Measurements from ENCODE around the gene FUZ.

Gene FUZ, protein sequence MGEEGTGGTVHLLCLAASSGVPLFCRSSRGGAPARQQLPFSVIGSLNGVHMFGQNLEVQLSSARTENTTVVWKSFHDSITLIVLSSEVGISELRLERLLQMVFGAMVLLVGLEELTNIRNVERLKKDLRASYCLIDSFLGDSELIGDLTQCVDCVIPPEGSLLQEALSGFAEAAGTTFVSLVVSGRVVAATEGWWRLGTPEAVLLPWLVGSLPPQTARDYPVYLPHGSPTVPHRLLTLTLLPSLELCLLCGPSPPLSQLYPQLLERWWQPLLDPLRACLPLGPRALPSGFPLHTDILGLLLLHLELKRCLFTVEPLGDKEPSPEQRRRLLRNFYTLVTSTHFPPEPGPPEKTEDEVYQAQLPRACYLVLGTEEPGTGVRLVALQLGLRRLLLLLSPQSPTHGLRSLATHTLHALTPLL

DNA sequence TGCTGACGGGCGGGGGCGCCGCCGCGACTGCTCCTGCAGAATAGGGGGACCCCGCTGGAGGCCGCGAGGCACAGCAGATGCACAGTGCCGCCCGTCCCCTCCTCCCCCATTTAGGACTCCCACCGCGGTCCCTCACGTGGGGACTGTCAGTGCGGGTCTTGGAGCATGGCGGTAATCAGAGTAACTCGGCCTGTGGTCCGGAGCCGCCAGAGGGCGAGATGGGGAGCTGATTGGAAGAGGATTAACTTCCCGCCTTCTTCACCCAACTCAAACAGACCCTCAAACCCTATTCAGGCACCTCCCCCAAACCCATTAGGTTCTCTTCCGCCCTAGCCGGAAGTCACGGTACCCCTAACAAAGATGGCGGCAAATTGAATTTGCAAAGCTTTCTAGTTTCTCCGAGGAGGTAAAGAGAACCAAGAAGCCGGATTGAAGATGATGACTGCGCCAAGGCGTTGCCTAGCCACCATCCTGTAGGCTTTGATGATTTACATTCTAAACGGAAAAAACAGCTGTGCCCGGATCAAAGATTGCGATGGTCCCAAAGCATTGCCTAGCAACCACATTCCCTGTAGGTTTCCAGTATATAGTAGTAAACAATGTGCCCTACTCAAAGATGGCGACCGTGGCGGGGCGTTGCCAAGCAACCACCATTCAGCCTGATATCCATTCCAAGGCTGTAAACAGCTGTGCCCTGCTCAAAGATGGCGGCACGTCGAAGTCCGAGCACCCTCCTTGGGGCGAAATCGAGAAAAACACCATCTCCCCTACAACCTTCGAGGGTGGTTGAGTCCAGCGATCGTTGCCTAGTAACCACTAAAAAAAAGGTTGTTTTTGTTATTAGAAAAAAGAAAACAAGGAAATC, at the start of gene FUZ:
TSS of gene FUZ (minus strand) at position 296 of the 865 bp plus-strand sequence. CDS start at position 110, 186 bp downstream.
- peak; percentile 99 for DNase-seq (ENCODE audit: low spot score)

DNA sequence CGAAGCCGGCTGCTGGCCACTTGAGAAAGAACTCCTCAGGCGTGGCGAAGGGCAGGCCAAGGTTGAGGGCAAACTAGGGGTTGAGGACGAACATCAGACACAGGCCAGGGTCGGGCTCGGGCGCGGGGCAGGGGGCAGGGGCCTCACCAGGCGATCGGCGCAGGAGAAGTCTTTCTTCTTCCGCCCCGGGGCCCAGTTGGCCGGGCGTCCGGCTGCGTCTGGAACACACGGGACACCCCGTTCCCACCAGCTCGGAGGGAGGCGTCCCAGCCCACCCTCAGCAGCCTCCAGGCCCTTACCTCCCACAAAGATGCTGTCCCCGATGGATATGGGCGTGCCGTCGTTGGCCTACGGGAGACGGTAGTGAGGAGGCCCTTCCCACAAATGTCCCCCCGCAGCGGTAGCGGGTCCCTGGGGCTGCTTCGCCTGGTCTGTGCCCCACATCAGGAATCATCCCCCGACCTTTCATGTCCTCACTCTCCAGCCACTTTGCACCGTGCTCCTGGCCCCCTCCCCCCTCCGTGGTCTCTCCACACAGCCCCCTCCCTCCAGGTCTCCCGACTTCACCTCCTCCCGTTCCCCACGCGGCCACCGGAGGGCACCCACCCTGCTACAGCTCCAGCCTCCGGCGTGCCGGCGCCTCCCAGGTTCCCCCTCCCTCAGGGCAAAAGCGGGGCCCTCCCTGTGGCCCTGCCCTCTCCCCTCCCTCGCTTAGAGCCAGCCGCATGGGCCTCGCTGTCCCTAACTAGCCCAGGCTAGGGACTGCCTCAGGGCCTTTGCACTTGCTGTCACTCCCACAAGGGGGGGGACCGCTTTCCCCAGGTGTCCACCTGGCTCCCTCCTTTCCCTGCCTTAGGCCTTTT, 49.5 kb upstream of the FUZ start:
- DNase-seq (ENCODE audit: low spot score): peak; percentile 35

DNA sequence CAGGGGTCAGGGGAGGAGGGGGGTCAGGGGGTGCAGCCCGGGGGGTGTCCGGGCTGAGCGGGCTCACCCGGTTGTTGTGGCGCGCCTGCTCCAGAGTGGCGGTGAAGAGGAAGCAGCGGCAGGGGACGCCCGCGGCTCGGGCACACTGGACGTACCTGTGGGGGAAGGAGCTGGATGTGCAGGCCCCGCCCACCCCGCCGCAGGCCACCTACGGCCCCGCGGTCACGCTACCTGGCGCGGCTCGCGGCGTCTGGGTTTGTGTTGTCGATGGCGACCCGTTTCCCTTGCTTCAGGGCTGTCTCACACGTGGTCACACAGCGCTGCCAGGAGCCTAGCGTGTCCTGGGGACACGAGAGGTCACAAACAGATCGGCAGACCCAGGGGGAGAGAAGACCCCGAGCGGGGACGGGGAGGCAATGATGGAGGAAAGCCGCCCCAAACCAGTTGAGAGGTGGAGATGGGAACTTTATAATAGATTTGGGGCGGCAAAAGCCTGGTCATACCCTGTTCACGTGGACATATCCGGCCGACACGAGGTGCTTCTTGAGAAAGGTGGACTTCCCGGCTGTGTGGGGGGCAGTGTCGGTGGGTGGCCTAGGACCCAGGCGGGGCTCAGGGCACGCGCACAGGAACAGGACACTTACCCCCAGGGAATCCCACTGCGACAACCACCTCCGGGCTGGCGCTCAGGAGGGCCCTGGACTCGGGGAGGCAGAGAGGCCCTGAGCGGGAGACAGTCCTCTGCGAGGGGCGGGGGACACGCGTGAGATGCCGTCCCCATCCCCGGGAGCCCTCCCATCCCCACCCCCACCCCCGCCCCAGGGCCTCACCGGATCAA, 48.7 kb upstream of the FUZ start:
- no peak for DNase-seq (ENCODE audit: low spot score)

GRCh38 chr19:49861107-49861506, 48.0 kb upstream of the FUZ start:
- no peak for DNase-seq (ENCODE audit: low spot score)

GRCh38 chr19:49860336-49861102, 47.4 kb upstream of the FUZ start:
- no peak for DNase-seq (ENCODE audit: low spot score)

DNA sequence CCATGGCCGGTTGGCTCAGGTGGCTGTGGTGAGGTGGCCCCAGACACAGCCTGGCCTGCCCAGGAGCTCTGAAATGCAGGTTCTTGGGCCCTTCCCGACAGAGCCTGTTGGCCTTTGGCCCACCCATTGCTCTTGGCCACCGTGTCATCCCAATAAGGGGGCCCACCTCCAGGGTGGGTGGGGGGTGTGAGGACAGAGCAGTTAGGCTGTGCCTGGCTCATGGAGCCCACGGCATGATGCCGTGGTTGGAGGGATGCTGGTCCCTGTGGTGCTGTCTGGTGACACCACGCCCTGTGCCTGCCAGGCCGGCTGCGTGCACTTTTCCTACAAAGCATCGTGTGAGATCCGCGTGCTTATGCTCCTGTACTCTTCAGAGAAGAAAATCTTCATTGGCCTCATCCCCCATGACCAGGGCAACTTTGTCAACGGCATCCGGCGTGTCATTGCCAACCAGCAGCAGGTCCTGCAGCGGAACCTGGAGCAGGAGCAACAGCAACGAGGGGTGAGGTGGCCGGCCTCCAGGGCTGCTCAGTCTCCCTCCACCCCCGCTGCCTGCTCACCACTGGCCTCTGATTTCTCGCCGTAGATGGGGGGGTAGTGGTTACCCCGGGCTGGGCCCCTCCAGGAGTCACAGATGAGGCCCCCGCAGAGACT, 46.7 kb upstream of the FUZ start:
- no peak for DNase-seq (ENCODE audit: low spot score)

GRCh38 chr19:49858088-49858985, 45.2 kb upstream of the FUZ start:
- DNase-seq (ENCODE audit: low spot score): no peak

- DNase-seq (ENCODE audit: low spot score): no peak
These were observed 44.7 kb upstream of the FUZ start for GRCh38 chr19:49857838-49858087.

GRCh38 chr19:49857061-49857837, 44.2 kb upstream of the FUZ start:
- no peak for DNase-seq (ENCODE audit: low spot score)

GRCh38 chr19:49856574-49857021, 43.5 kb upstream of the FUZ start:
- DNase-seq (ENCODE audit: low spot score): no peak

DNA sequence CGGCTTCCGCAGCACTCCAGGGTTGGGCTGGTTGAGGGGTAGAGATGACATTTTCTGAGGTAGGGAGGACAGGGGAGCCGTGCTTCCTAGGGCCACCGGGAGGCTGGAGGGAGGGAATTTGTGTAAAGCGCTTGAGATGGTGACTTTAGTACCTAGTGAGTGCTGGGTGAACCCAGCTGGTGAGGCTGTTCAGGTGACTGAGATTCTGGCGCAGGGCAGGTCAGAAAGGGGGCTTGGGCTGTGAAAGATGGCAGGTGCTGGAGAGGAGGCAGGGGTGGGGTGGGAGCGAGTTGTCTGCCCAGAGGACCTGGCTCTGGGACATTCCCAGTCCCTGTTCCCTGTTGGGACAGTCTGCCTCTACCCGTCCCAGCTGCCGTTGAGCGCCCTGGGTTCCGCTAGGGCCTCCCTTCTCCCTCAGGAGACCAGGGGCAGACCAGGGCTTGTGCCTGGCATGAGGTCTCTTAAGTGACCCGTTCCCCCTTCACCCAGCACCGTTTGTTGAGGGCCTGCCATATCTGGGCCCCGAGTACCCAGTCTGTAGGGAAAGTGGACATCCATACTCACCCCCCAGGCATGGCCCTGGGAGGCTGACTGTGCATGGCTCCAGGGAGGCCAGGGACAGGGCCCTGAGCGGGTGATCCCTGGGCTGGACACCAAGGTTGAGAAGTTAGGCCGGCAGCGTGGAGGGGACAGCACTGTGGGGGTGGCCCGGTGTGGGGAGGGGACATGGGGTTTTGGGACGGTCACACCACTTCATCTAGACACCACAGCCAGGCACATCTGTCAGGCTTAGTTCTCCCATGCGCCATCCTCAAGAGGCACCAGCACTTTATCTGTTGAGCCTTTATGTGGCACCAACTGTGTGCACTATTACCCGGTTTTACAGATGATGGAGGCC, 42.8 kb upstream of the FUZ start:
- DNase-seq (ENCODE audit: low spot score): no peak

- DNase-seq (ENCODE audit: low spot score): no peak
These were observed 42.2 kb upstream of the FUZ start for GRCh38 chr19:49855277-49855675.

- DNase-seq (ENCODE audit: low spot score): no peak
These were observed 41.5 kb upstream of the FUZ start for GRCh38 chr19:49854378-49855263.

DNA sequence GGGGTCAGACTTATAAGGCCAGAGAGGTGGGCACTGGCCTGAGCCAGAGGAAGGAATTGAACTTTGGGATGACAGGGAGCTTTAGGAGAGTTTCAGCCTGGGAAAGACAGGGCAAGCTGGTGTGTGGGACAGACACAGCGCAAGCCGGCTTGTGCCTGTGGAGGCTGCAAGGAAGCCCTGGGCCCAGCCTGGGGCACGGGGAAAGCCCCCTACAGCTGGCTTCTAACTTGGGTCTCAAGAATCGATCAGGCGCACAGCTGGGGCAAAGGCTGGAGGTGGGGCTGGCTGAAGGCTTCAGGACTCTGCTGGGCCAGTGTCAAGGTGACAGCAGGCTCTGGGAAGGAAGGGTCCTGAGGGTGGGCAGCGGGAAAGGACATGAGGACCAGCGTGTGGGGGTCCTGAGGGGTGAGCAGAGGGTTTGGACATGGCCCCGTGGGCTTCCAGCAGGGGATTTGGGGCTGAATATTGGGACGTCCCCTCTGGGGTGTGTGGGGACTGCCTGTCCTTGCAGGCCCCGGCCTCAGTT, 40.8 kb upstream of the FUZ start:
- no peak for DNase-seq (ENCODE audit: low spot score)

DNA sequence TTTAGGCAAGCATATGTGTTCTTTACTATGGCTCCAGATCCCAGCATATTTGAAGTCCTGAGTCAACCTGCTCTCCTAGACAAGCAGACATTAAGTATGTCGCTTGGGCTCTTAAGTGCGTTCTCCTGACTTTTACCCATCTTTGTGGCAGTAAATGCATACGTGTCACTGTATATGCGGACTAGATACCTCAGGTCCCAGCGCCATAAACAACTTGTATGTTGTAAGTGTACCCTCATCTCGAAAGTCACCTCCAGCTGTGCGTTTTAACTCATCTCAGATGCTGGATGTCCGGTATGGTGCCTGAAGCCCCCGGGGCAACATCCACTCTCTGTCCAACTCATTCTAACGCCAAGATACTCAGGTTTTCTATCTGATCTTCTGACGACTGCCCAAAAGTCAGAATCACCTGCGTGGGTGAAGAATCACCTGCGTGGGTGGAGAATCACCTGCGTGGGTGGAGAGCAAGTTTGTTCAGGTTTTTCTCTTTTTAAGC, 39.6 kb upstream of the FUZ start:
- DNase-seq (ENCODE audit: low spot score): no peak

Data from hematopoietic multipotent progenitor cell treated with erythropoietin and hydrocortisone succinate and interleukin-3 and kit ligand, for 17 days (in vitro differentiated cells).